ENCODE data around the gene GBP4.

GBP4 gene

GRCh38 chr1:89190017-89190416 lies 8.7 kb downstream of the GBP4 start:
- TF ChIP-seq CTCF (conservative IDR thresholded peaks at IDR 0.05; ENCODE audit: low read depth, low read length) = no peak
- DNase-seq (ENCODE audit: low read depth) = no peak
- H3K4me3 ChIP-seq (ENCODE audit: low read depth, low read length) = no peak overlapping the region

GRCh38 chr1:89179343-89179742 lies 19.4 kb downstream of the GBP4 start:
- DNase-seq (ENCODE audit: low read depth) = no peak
- no peak overlapping the region for H3K4me3 ChIP-seq (ENCODE audit: low read depth, low read length)
- TF ChIP-seq CTCF (conservative IDR thresholded peaks at IDR 0.05; ENCODE audit: low read depth, low read length) = no peak

- H3K4me3 ChIP-seq (ENCODE audit: low read depth, low read length) = no peak overlapping the region
- no peak for DNase-seq (ENCODE audit: low read depth)
- no peak for TF ChIP-seq CTCF (conservative IDR thresholded peaks at IDR 0.05; ENCODE audit: low read depth, low read length)
Observed at GRCh38 chr1:89176971-89177370, 21.8 kb downstream of the GBP4 start.

- no peak within 1 kb of the TSS for H3K4me3 ChIP-seq (ENCODE audit: low read depth, low read length)
- no peak for DNase-seq (ENCODE audit: low read depth)
- no peak for TF ChIP-seq CTCF (conservative IDR thresholded peaks at IDR 0.05; ENCODE audit: low read depth, low read length)
Observed at GRCh38 chr1:89175601-89176256, 23.0 kb downstream of the GBP4 start, which contains the start of gene GBP7. Gene GBP7 (minus strand): TSS chr1:89176003. CDS start chr1:89171935, 4,068 bp downstream.

GRCh38 chr1:89174491-89174890 lies 24.3 kb downstream of the GBP4 start:
- TF ChIP-seq CTCF (conservative IDR thresholded peaks at IDR 0.05; ENCODE audit: low read depth, low read length) = no peak
- H3K4me3 ChIP-seq (ENCODE audit: low read depth, low read length) = no peak overlapping the region
- no peak for DNase-seq (ENCODE audit: low read depth)

- TF ChIP-seq CTCF (conservative IDR thresholded peaks at IDR 0.05; ENCODE audit: low read depth, low read length) = no peak
- no peak for DNase-seq (ENCODE audit: low read depth)
- no peak overlapping the region for H3K4me3 ChIP-seq (ENCODE audit: low read depth, low read length)
Observed at GRCh38 chr1:89172468-89173143, 26.1 kb downstream of the GBP4 start.

- H3K4me3 ChIP-seq (ENCODE audit: low read depth, low read length) = no peak overlapping the region
- no peak for TF ChIP-seq CTCF (conservative IDR thresholded peaks at IDR 0.05; ENCODE audit: low read depth, low read length)
- no peak for DNase-seq (ENCODE audit: low read depth)
Observed at GRCh38 chr1:89171067-89171438, 27.7 kb downstream of the GBP4 start.

Measured in choroid plexus epithelial cell (primary cell).